Stomach (tissue), 9 donors: Measurements from ENCODE around the gene GNAI3. TPM values are rescaled to one million over a fixed set of nuclear protein-coding genes. Genes with fewer than 3 reads are reported as not detected.

Experiments
- DNase-seq, 2 donors: peaks; one replicate each; pipeline versions ENCODE4 v3.0.0 to v3.0.0-alpha.2; 2013 to 2019
- H3K27ac ChIP-seq, 5 donors: fragments of 200-600 bp in 4 of 5; sonication (generic) in 4 of 5; one replicate each; pipeline ENCODE4 v1.5.1; 2013 to 2019; ENCODE audit warnings: mild to moderate bottlenecking in 1 of 5, moderate library complexity in 1 of 5
- H3K27me3 ChIP-seq, 3 donors: fragments of 200-600 bp; sonication (generic); one replicate each; pipeline ENCODE4 v1.5.1; 2017 to 2019; ENCODE audit warnings: mixed run types in 1 of 3
- H3K36me3 ChIP-seq, 4 donors: fragments of 200-600 bp; sonication (generic); 1 replicate in 3 of 4; 2 replicates in 1 of 4; pipeline ENCODE4 v1.5.1; 2016 to 2019
- H3K4me1 ChIP-seq, 4 donors: fragments of 200-600 bp; sonication (generic); one replicate each; pipeline ENCODE4 v1.5.1; 2016 to 2019
- H3K4me3 ChIP-seq, 4 donors: fragments of 200-600 bp; sonication (generic) in 3 of 4; one replicate each; pipeline ENCODE4 v1.5.1; 2016 to 2019; ENCODE audit warnings: mild to moderate bottlenecking in 1 of 4
- H3K9me3 ChIP-seq, 4 donors: fragments of 200-600 bp; sonication (generic); one replicate each; pipeline ENCODE4 v1.5.1; 2016 to 2019
- CTCF ChIP-seq, 7 experiments: fragments of 450-650 bp in 4 of 7; fragments of 200-600 bp in 3 of 7; sonication (generic) in 3 of 7; IDR thresholded peaks; one replicate each; pipeline ENCODE4 v1.5.1; 2016 to 2019; ENCODE audit warnings: antibody characterized with exemption in 7 of 7, control low read depth in 2 of 7, mild to moderate bottlenecking in 1 of 7
- EP300 ChIP-seq: sonication (generic); formaldehyde crosslinking; IDR thresholded peaks from one replicate; pipeline ENCODE4 v1.6.1; 2017; ENCODE audit warnings: antibody characterized with exemption
- POLR2A ChIP-seq, 4 donors: fragments of 450-650 bp; IDR thresholded peaks; one replicate each; pipeline ENCODE4 v1.6.1; 2016; ENCODE audit warnings: antibody characterized with exemption in 4 of 4, control low read depth in 2 of 4, mild to moderate bottlenecking in 1 of 4, moderate library complexity in 1 of 4
- POLR2AphosphoS5 ChIP-seq, 3 donors: sonication (generic); formaldehyde crosslinking; IDR thresholded peaks; one replicate each; pipeline ENCODE4 v1.6.1; 2016; ENCODE audit warnings: antibody characterized with exemption in 3 of 3
- WGBS, 5 donors: extraction: QIAGEN DNeasy Blood & Tissue Kit in 3 of 5; methylation state at CpG; one replicate each; pipeline versions ENCODE4 v1.1.5 to v1.1.7; 2013 to 2018; 5-methylcytosine and 5-hydroxymethylcytosine counted together
- intact Hi-C: fragments of 100-400 bp; cut with DNase I; formaldehyde crosslinking; loops from one replicate; pipeline ENCODE4 v1.15.1; 2023; ENCODE audit warnings: low total_unique reads
- polyA plus RNA-seq, 3 donors: library from polyadenylated mRNA; stranded (reverse); fragments of 200-250 nt; gene quantifications; one replicate each; pipeline ENCODE4 v1.2.3, GENCODE V29; 2013
- total RNA-seq, 5 donors: library from RNA; depleted of rRNA; stranded (reverse); fragments of >200 nt; gene quantifications; one replicate each; pipeline versions ENCODE4 v1.1.0 to v1.2.3, GENCODE V29; 2014 to 2016
- donor health status: healthy with polysubstance abuse.
- donor health status: Bipolar disorder and iron deficiency.
- donor health status: healthy.

Gene GNAI3
- total and polyA plus RNA-seq, 8 donors, result 0.58 to 12.7 (median 3.1) TPM

- TF ChIP-seq POLR2A (IDR thresholded peaks at IDR 0.05) (no peak), EP300 (no peak), POLR2AphosphoS5 (IDR thresholded peaks at IDR 0.05) (no peak), CTCF (IDR thresholded peaks at IDR 0.05) (no peak)
- Histone ChIP-seq H3K9me3 (no peaks in the 10 kb centered on the region), H3K36me3 (peaks cover 9 to 17% (median 11%) of the 10 kb centered on the region in 4 donors), H3K4me3 (peak overlapping the region; percentile 64 to 81 (median 76)), H3K27me3 (no peaks in the 10 kb centered on the region), H3K27ac (peak overlapping the region in 4 of 5 donors; percentile 87 to 90 (median 88)), H3K4me1 (peaks cover 40 to 77% (median 63%) of the 10 kb centered on the region in 4 donors)
- WGBS, 5 donors, result 28 to 45% (median 39%) methylated on average over 9 to 13 of the region's 13 CpGs
- DNase-seq, result no peak
- intact Hi-C loops, result no loop called here
These were observed 73.1 kb downstream of the GNAI3 start for GRCh38 chr1:109621379-109622136.

- H3K27me3 ChIP-seq, result no peaks in the 10 kb centered on the region
- 72 to 91% (median 84%) methylated on average over 9 to 11 of the region's 11 CpGs for WGBS, 5 donors
- H3K4me3 ChIP-seq, result peak overlapping the region in 3 of 4 donors; percentile 64 to 81 (median 79)
- no peak for DNase-seq
- peak overlapping the region in 3 of 5 donors; percentile 7 to 87 (median 16) for H3K27ac ChIP-seq
- no peaks in the 10 kb centered on the region for H3K9me3 ChIP-seq
- H3K36me3 ChIP-seq, result peaks cover 16 to 24% (median 18%) of the 10 kb centered on the region in 4 donors
- no peak for TF ChIP-seq EP300
- TF ChIP-seq CTCF (IDR thresholded peaks at IDR 0.05), result no peak
- no peak for TF ChIP-seq POLR2AphosphoS5 (IDR thresholded peaks at IDR 0.05)
- no peak for TF ChIP-seq POLR2A (IDR thresholded peaks at IDR 0.05)
- peaks cover 40 to 71% (median 63%) of the 10 kb centered on the region in 4 donors for H3K4me1 ChIP-seq
- intact Hi-C loops, result no loop called here
These were observed 73.9 kb downstream of the GNAI3 start for GRCh38 chr1:109622137-109622892.

- H3K27me3 ChIP-seq, result no peaks in the 10 kb centered on the region
- intact Hi-C loops, result no loop called here
- no peak for DNase-seq
- TF ChIP-seq POLR2A (IDR thresholded peaks at IDR 0.05) (no peak), EP300 (no peak), CTCF (IDR thresholded peaks at IDR 0.05) (no peak), POLR2AphosphoS5 (IDR thresholded peaks at IDR 0.05) (no peak)
- peak overlapping the region in 3 of 5 donors; percentile 16 to 68 (median 59) for H3K27ac ChIP-seq
- H3K36me3 ChIP-seq, result peaks cover 21 to 30% (median 24%) of the 10 kb centered on the region in 4 donors
- 90 to 94% (median 91%) methylated on average over 3 of the region's 3 CpGs for WGBS, 5 donors
- no peaks in the 10 kb centered on the region for H3K9me3 ChIP-seq
- peaks cover 40 to 66% (median 63%) of the 10 kb centered on the region in 4 donors for H3K4me1 ChIP-seq
- H3K4me3 ChIP-seq, result no peak overlapping the region
These were observed 74.5 kb downstream of the GNAI3 start for GRCh38 chr1:109622895-109623294.

- Histone ChIP-seq H3K36me3 (peaks cover 29 to 38% (median 31%) of the 10 kb centered on the region in 4 donors), H3K4me3 (peak overlapping the region in 3 of 4 donors; percentile 5 to 22 (median 18)), H3K4me1 (peaks cover 37 to 64% (median 58%) of the 10 kb centered on the region in 4 donors), H3K9me3 (no peaks in the 10 kb centered on the region), H3K27me3 (no peaks in the 10 kb centered on the region), H3K27ac (peak overlapping the region in 3 of 5 donors; percentile 53 to 68 (median 59))
- intact Hi-C loops, result no loop called here
- DNase-seq, result peak in 1 of 2 donors; percentile 50
- 64 to 76% (median 68%) methylated on average over 8 to 11 of the region's 11 CpGs for WGBS, 5 donors
- TF ChIP-seq POLR2AphosphoS5 (IDR thresholded peaks at IDR 0.05) (no peak), POLR2A (IDR thresholded peaks at IDR 0.05) (no peak), CTCF (IDR thresholded peaks at IDR 0.05) (no peak), EP300 (no peak)
These were observed 75.3 kb downstream of the GNAI3 start for GRCh38 chr1:109623601-109624161.
